Urinary bladder (tissue), 4 donors: ENCODE results near the gene CAPG. TPM values are rescaled to one million over a fixed set of nuclear protein-coding genes. Genes with fewer than 3 reads are reported as not detected.
"Not testable (repeated sequence)": the region's sequence is repeated elsewhere in the genome, so short reads cannot be mapped to it uniquely, and the experiment has no call there.

ENCODE experiments used
- DNase-seq: peaks from one replicate; pipeline ENCODE4 v3.0.0-alpha.2; 2015; ENCODE audit errors: extremely low spot score
- H3K27ac ChIP-seq: one replicate; pipeline ENCODE4 v1.5.1; 2013; ENCODE audit warnings: low read depth, mild to moderate bottlenecking, moderate library complexity
- H3K36me3 ChIP-seq: one replicate; pipeline ENCODE4 v1.6.1; 2013; ENCODE audit warnings: mild to moderate bottlenecking, moderate library complexity; ENCODE audit not compliant: insufficient read depth
- H3K4me1 ChIP-seq: one replicate; pipeline ENCODE4 v1.6.1; 2013; ENCODE audit warnings: mild to moderate bottlenecking, moderate library complexity; ENCODE audit not compliant: insufficient read depth
- H3K4me3 ChIP-seq: one replicate; pipeline ENCODE4 v1.5.1; 2013; ENCODE audit warnings: low read depth, low read length
- WGBS: extraction: QIAGEN DNeasy Blood & Tissue Kit; methylation state at CpG from one replicate; pipeline ENCODE4 v1.1.7; 2013; 5-methylcytosine and 5-hydroxymethylcytosine counted together
- polyA plus RNA-seq: library from polyadenylated mRNA; stranded (reverse); fragments of 200-250 nt; gene quantifications from one replicate; pipeline ENCODE4 v1.2.3, GENCODE V29; 2013
- small RNA-seq: library from RNA; depleted of rRNA; stranded (forward); fragments of <200 nt; gene quantifications from one replicate; pipeline ENCODE3, GENCODE V24; 2014
- total RNA-seq: library from RNA; depleted of rRNA; stranded (reverse); fragments of >200 nt; gene quantifications from one replicate; pipeline ENCODE4 v1.2.3, GENCODE V29; 2014
- donor health status: healthy with polysubstance abuse.
- donor health status: healthy.

Gene CAPG
- total and polyA plus RNA-seq, 2 donors = 76.0 to 89.3 TPM

DNA sequence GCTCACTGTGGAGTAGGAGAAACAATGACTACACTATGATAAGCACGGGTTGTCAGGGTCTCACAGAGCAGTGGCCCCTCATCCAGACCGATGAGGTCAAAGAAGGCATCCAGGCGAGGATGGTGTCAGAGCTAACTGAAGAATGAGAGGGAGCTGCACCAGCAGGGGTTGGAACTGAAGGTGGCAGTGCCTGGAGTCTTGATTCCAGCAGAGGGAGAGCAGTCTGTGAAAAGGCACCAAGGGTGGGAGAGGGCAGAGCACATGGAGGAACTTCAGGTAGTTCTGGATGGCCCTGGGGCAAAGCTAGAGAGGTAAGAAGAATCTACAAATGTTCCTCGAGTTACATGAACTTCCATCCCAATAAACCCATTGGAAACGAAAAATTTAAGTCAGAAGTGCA, 43.0 kb downstream of the CAPG start:
- Histone ChIP-seq H3K4me3 (no peak overlapping the region), H3K27ac (no peak overlapping the region), H3K4me1 (no peaks in the 10 kb centered on the region), H3K36me3 (no peaks in the 10 kb centered on the region)
- no peak for DNase-seq
- WGBS = 83% methylated on average over 5 of the region's 5 CpGs

DNA sequence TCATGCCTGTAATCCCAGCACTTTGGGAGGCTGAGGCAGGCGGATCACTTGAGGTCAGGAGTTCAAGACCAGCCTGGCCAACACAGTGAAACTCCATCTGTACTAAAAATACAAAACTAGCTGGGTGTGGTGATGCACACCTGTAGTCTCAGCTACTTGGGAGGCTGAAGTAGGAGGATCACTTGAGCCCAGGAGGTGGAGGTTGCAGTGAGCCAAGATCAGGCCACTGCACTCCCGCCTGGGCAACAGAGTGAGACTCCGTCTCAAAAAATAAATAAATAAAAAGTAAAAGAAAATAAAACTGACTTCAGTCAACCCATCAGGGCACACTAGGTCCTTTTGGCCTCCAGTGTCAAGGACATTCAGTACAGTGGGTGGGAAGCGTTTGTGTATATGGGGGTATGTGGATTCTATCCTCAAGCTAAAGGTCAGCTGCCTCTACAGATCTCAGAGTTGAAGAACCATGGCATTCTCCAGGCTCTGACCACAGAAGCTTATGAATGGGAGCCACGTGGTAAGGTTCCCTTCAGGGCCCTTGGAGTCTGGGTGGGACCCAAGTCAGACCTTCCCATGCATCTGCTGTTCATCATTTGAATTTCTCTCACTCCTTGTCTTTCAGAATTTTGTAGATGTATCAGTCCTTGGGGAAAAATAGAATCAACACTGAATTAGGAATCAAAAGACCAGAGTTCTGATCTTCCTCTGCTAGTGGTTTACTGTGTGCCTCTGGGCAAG, 47.3 kb downstream of the CAPG start:
- H3K36me3 ChIP-seq = not testable (repeated sequence)
- WGBS = 76% methylated on average over 5 of the region's 5 CpGs

DNA sequence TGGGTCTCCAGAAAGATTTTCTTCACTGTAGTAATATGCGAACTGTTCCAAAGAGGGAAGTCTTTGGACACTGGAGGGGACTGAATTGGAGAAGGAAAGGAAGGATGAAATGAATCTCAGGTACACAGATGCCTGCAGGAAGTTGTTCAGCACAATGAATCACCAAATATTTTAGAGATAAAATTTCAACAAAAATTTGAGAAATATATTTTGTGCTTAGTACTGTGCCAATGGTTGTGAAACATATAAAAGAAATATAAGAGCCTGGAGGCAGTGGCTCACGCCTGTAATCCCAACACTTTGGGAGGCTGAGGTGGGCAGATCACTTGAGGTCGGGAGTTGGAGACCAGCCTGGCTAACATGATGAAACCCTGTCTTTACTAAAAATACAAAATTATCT, 52.4 kb downstream of the CAPG start:
- Histone ChIP-seq H3K36me3 (no peaks in the 10 kb centered on the region), H3K27ac (no peak overlapping the region), H3K4me3 (no peak overlapping the region), H3K4me1 (no peaks in the 10 kb centered on the region)
- 92% methylated on average over 3 of the region's 3 CpGs for WGBS
- DNase-seq = no peak

More for the DNA sequence above, 47.3 kb downstream of the CAPG start:
- not testable (repeated sequence) for H3K4me1 ChIP-seq, H3K4me3 ChIP-seq, H3K27ac ChIP-seq, DNase-seq

DNA sequence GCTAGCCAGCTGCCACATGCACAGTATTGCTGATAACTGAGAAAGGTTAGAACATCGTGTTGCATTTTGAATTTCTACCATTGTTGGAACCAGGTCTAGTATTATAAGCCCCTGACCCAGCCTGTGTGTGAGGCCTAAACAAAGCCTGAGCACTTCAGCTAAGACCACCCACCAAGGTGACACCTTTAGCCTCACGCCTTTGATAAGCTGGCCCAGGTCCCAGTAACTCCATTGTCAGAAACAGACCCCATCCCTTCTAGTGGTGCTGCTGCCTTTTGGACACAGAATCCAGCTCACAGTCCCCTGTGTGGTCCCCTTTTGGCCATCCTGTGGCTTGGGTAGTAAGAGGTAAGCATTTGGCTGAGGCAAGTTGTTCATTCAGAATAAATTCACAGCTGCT, 54.0 kb downstream of the CAPG start:
- H3K27ac ChIP-seq = no peak overlapping the region
- H3K36me3 ChIP-seq = no peaks in the 10 kb centered on the region
- H3K4me3 ChIP-seq = no peak overlapping the region
- DNase-seq = no peak
- H3K4me1 ChIP-seq = no peaks in the 10 kb centered on the region
- 80% methylated on average over 2 of the region's 2 CpGs for WGBS

DNA sequence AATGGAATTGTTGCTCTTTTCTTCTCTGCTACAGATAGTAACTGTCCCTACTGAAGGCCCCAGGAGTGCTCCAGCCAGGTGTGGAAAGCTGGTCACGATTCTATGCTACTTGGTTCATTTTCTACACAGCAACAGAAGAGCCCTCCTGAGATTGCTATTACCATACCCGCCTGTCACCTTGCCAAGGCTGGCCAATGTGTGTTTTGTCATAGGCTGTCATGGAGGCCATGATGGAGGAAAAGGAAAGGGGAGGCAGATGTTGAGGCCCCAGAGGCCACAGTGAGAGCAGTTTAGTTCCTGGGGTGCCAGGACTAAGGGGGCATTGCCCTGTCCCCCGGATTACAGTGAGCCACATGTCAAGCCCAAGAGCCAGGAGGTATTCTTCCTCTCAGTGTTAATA, 54.6 kb downstream of the CAPG start:
- no peaks in the 10 kb centered on the region for H3K36me3 ChIP-seq
- 73% methylated on average over 3 of the region's 3 CpGs for WGBS
- DNase-seq = no peak
- no peaks in the 10 kb centered on the region for H3K4me1 ChIP-seq
- H3K27ac ChIP-seq = no peak overlapping the region
- peak overlapping the region; percentile 66 for H3K4me3 ChIP-seq

DNA sequence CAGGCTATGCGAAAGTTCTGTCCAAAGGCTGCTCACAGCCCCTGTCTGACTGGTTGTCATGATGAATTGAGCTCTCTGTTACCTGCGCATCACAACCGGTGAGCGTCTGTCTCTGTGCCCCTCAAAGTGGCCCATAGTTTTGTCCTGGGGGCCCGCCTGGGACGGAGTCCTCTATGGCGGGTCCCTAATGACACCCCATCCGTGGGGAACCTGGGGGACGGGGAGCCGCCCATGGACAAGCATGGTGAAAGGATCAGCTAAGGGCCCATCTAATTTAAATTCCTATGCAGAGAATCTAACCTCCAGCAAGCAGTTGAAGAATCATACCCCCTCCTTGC, 55.1 kb downstream of the CAPG start:
- 7% methylated on average over 10 of the region's 10 CpGs for WGBS

DNA sequence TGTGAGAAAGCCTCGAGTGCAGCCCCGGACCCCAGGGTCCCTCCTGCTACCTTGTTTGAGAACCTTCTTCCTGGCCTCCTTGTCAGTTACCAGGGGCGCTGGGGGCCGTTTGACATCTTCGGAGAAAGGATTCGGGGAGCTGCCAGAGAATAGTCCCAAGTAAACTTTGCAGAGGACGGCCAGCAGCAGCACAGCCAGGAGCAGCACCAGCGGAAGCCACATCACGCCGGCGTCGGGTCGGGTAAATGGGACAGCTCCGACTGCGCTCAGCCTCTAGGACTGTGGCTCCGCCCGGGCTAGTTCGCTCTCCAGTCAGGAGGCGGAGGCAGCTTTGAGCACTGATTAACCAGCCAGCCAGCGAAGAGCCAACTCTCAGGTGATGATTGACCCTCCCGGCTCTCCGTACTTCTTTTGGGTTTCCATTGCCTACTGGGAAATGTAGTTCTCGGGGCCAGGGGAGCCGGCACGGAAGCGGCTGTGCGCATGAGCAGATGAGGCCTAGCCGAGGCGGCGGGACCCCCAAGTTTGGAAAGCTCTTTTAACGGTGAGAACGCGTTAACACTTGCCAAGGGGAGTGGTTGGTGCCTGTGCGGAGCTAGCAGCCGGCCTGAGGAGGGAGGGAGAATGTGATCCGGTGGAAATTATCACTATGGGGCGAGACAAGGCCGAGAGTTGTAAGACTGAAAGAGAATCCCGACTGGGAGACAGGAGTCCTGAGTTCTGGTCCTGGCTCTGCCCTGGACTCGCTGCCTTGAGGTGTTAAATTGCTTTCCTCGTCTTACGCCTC, 55.7 kb downstream of the CAPG start, which contains the start of the genes ELMOD3 and RETSAT:
TSS of gene ELMOD3 (plus strand) at position 484 of the 787 bp plus-strand sequence. CDS start 2,430 bp downstream, outside the sequence.
TSS of gene RETSAT (minus strand) at position 243 of the 787 bp plus-strand sequence. CDS start at position 222, 21 bp downstream.
- Histone ChIP-seq H3K27ac (peak within 1 kb of the TSS; percentile 69), H3K4me3 (peak within 1 kb of the TSS; percentile 66), H3K36me3 (peaks cover 3% of the 10 kb centered on the region), H3K4me1 (no peaks in the 10 kb centered on the region)
- DNase-seq = peak; percentile 98
- WGBS = under 1% methylated on average over 42 of the region's 42 CpGs

More for the DNA sequence above, 55.1 kb downstream of the CAPG start:
- Histone ChIP-seq H3K36me3 (no peaks in the 10 kb centered on the region), H3K4me3 (peak overlapping the region; percentile 66), H3K4me1 (no peaks in the 10 kb centered on the region), H3K27ac (no peak overlapping the region)
- no peak for DNase-seq

DNA sequence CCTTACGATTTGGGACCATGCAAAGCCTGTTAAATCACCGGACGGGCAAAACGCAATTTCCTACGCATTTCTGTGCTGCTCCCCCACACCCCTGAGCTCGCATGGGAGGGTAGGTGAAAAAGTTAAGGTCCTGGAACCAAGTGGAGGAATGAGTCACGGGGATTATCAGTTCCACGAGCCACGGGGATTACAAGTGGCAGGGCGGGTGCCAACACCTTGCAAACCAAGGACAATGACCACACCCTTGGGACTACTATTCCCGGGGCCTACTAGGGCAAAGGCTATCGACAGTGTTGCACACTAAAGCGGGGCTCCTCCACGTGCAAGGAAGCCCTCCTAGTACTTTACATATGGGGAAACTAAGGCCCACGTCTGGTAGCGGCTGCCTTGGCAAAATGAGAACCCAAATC, 56.3 kb downstream of the CAPG start:
- H3K4me1 ChIP-seq = no peaks in the 10 kb centered on the region
- H3K36me3 ChIP-seq = peaks cover 3% of the 10 kb centered on the region
- peak overlapping the region; percentile 69 for H3K27ac ChIP-seq
- DNase-seq = no peak
- peak overlapping the region; percentile 66 for H3K4me3 ChIP-seq
- 7% methylated on average over 16 of the region's 16 CpGs for WGBS

DNA sequence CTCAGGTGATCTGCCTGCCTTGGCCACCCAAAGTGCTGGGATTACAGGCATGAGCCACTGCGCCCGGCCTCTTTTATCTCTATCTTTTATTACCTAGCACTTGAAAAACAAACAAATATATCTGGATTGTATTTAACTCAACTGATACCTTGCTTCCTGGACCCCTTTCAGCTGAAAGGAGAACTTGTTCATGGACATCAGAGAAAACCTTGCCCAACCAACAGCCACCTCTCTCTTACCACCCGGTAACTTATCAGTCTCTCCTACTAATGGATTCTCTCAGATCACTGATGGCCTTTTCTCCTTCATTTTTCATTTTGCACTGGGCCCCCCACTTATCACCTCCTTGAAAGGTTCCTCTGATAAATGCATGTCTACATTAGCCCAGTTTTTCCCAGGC, 62.6 kb downstream of the CAPG start:
- Histone ChIP-seq H3K27ac (no peak overlapping the region), H3K36me3 (peaks cover 3% of the 10 kb centered on the region), H3K4me3 (no peak overlapping the region), H3K4me1 (no peaks in the 10 kb centered on the region)
- no peak for DNase-seq
- 71% methylated on average over 3 of the region's 3 CpGs for WGBS

Small RNA genes within 50 kb of the gene (small RNA-seq; reads per million reads assigned to genes)
- gene AC062037.1 (not detected), gene AC062037.2 (not detected), gene RF00019 (not detected), gene RN7SL113P (not detected), gene RN7SL251P (not detected)

Other genes starting within 250 kb of the CAPG start
- gene TGOLN2, start 82.4 kb downstream of the CAPG start, total RNA-seq = 58.7 TPM
- gene TGOLN2, start 82.4 kb downstream of the CAPG start, polyA plus RNA-seq = 81.0 TPM
- gene RETSAT, start 55.8 kb downstream of the CAPG start, total RNA-seq = 22.5 TPM
- gene RETSAT, start 55.8 kb downstream of the CAPG start, polyA plus RNA-seq = 34.4 TPM
- 19.4 TPM for gene ELMOD3, start 55.6 kb downstream of the CAPG start, total RNA-seq
- 21.0 TPM for gene ELMOD3, start 55.6 kb downstream of the CAPG start, polyA plus RNA-seq
- gene SH2D6, start 8.3 kb upstream of the CAPG start, total RNA-seq = not detected
- gene SH2D6, start 8.3 kb upstream of the CAPG start, polyA plus RNA-seq = 0.37 TPM
- 94.8 TPM for gene MAT2A, start 128.8 kb upstream of the CAPG start, total RNA-seq
- gene MAT2A, start 128.8 kb upstream of the CAPG start, polyA plus RNA-seq = 242 TPM
- 42.3 TPM for gene GGCX, start 151.1 kb upstream of the CAPG start, total RNA-seq
- 26.4 TPM for gene GGCX, start 151.1 kb upstream of the CAPG start, polyA plus RNA-seq
- 14.8 TPM for gene VAMP8, start 167.2 kb upstream of the CAPG start, total RNA-seq
- 89.9 TPM for gene VAMP8, start 167.2 kb upstream of the CAPG start, polyA plus RNA-seq
- 8.0 TPM for gene VAMP5, start 174.1 kb upstream of the CAPG start, total RNA-seq
- gene VAMP5, start 174.1 kb upstream of the CAPG start, polyA plus RNA-seq = 157 TPM
- 71.6 TPM for gene RNF181, start 185.4 kb upstream of the CAPG start, total RNA-seq
- 183 TPM for gene RNF181, start 185.4 kb upstream of the CAPG start, polyA plus RNA-seq
- 6.3 TPM for gene TMEM150A, start 192.3 kb upstream of the CAPG start, total RNA-seq
- gene TMEM150A, start 192.3 kb upstream of the CAPG start, polyA plus RNA-seq = 39.0 TPM
- 40.8 TPM for gene C2orf68, start 201.7 kb upstream of the CAPG start, total RNA-seq
- 20.0 TPM for gene C2orf68, start 201.7 kb upstream of the CAPG start, polyA plus RNA-seq
- gene USP39, start 205.8 kb upstream of the CAPG start, total RNA-seq = 32.1 TPM
- 51.7 TPM for gene USP39, start 205.8 kb upstream of the CAPG start, polyA plus RNA-seq